NCI-H1417 treated with DMSO at 0.1 percent for 48 hours (cell line): Measurements from ENCODE around the gene ZSCAN10.
"Not testable (repeated sequence)": the region's sequence is repeated elsewhere in the genome, so short reads cannot be mapped to it uniquely, and the experiment has no call there.

Experiments
- DNase-seq: peaks from one replicate; lab custom pipeline; 2025; lab: John Stamatoyannopoulos, UW

The ZSCAN10 gene

GRCh38 chr16:3085868-3086595 is 13.1 kb downstream of the ZSCAN10 start:
- no peak for DNase-seq

- DNase-seq = no peak
These were observed 14.0 kb downstream of the ZSCAN10 start for GRCh38 chr16:3084969-3085670.

DNA sequence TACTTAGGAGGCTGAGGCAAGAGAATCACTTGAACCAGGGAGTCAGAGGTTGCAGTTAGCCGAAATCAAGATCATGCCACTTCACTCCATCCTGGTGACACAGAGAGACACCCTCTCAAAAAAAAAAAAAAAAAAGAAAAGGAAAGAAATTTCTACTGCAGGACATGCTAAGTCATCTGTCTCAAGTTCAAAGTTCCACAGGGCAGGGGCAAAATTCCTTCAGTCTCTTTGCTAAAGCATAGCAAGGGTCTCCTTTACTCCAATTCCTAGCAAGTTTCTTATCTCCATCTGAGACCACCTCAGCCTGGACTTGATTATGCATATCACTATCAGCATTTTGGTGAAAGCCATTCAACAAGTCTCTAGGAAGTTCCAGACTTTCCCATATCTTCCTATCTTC is 14.6 kb downstream of the ZSCAN10 start:
- DNase-seq = no peak

GRCh38 chr16:3083408-3083807 is 15.7 kb downstream of the ZSCAN10 start:
- DNase-seq = not testable (repeated sequence)

- DNase-seq = not testable (repeated sequence)
These were observed 17.1 kb downstream of the ZSCAN10 start for GRCh38 chr16:3081957-3082356.

DNA sequence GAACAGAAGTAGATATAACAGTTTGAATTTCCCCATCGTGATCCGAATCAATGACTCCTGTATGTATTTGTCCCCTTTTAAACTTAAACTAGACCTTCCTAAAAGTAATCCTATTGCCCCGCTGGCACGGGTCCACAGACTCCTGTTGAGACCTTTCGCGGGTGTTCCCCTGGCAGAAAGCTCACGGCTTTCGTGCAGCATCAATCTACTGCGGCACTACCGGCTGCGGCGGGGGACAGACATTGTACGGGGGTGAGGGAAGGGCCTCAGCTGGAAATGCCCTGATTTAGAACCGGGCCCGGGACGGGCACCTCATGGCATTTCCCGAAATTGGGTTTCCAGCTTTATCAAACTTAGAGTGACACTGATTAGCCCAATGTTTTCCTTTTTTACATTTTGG is 19.1 kb downstream of the ZSCAN10 start:
- DNase-seq = no peak

DNA sequence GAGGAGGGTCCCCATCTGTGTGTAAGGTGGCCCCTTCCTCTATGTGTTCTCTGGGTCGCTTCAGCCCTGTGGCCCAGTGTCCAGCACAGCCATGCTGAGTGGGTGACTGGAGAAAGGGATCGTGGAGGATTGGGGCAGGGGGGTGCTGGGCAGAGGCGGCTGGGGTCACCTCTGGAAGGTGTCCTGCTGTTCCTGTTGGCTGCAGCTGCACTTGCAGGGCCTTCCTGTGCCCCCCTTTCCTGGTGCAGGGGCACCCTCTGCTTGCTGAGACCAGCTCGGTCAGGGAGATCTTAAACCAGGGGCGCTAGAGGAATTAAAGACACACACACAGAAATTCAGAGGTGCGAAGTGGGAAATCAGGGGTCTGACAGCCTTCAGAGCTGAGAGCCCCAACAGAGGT is 22.5 kb downstream of the ZSCAN10 start:
- DNase-seq = no peak

- not testable (repeated sequence) for DNase-seq
These were observed 23.1 kb downstream of the ZSCAN10 start for GRCh38 chr16:3075946-3076345.

GRCh38 chr16:3075523-3075915 is 23.6 kb downstream of the ZSCAN10 start:
- no peak for DNase-seq

- DNase-seq = no peak
These were observed 24.1 kb downstream of the ZSCAN10 start for GRCh38 chr16:3074860-3075522.

GRCh38 chr16:3073448-3073847 is 25.6 kb downstream of the ZSCAN10 start:
- DNase-seq = no peak

DNA sequence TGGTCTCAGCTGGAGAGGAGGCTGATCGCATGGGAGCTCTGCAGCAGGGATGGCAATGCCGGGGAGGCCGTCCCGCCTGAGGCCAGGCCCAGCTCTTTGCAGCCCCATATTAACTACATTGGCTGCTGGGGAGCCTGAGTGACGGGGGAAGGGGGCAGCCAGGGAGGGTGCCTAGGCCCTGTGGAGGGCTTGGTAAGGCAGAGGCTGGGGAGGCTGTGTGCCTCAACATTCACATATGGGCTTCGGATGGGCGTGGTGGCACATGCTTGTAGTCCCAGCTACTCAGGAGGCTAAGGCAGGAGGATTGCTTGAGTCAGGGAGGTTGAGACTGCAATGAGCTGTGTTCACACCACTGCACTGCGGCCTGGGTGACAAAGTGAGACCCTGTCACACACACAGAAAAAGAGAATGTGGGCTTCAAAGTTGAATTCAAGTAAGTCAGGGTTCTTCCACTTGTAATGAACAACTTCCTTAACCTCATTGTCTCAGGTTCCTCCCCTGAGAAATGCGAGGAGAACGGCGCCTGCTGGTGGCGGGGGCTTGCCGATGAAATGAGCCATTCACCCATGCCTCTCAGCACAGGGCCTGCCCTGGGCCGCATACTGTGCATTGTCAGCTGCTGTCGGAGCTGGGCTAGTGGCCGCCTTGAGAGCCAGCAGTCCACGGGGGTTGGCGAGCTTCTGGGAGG is 26.4 kb downstream of the ZSCAN10 start:
- not testable (repeated sequence) for DNase-seq

- DNase-seq = not testable (repeated sequence)
These were observed 26.9 kb downstream of the ZSCAN10 start for GRCh38 chr16:3072148-3072547.

DNA sequence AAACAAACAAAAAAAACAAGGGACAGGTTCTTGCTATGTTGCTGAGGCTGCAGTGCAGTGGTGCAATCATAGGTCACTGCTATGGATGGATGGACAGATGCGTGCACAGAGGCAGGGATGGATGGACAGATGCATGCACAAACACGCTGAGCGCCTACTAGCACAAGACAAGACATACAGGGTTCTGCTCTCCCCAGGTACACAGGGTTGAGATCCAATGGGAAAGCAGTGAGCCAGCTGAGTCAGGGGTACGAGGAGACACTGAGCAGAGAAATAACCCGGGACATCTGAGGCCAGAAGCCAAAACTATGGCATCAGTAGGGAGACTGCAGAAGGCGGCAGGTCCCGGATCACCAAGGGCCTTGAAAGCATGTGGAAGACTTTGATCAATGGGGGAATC is 27.4 kb downstream of the ZSCAN10 start:
- no peak for DNase-seq

DNA sequence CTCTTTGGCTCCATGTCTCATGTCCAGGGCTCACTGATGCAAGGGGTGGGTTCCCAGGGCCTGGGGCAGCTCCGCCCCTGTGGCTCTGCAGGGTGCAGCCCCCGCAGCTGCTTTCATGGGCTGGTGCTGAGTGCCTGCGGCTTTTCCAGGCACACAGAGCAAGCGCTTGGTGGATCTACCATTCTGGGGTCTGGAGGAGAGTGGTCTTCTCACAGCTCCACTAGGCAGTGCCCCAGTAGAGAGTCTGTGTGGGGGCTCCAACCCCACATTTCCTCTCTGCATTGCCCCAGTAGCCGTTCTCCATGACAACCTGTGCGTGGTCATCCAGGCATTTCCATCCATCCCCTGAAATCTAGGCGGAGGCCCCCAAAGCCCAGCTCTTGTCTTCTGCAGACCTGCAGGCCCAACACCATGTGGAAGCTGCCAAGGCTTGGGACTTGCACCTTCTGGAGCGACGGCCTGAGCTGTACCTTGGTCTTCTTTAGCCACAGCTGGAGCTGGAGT is 28.4 kb downstream of the ZSCAN10 start:
- no peak for DNase-seq

GRCh38 chr16:3069146-3069545 is 29.9 kb downstream of the ZSCAN10 start:
- DNase-seq = not testable (repeated sequence)

GRCh38 chr16:3068487-3068886 is 30.6 kb downstream of the ZSCAN10 start:
- DNase-seq = no peak

- no peak for DNase-seq
These were observed 32.7 kb downstream of the ZSCAN10 start for GRCh38 chr16:3066440-3066748.

DNA sequence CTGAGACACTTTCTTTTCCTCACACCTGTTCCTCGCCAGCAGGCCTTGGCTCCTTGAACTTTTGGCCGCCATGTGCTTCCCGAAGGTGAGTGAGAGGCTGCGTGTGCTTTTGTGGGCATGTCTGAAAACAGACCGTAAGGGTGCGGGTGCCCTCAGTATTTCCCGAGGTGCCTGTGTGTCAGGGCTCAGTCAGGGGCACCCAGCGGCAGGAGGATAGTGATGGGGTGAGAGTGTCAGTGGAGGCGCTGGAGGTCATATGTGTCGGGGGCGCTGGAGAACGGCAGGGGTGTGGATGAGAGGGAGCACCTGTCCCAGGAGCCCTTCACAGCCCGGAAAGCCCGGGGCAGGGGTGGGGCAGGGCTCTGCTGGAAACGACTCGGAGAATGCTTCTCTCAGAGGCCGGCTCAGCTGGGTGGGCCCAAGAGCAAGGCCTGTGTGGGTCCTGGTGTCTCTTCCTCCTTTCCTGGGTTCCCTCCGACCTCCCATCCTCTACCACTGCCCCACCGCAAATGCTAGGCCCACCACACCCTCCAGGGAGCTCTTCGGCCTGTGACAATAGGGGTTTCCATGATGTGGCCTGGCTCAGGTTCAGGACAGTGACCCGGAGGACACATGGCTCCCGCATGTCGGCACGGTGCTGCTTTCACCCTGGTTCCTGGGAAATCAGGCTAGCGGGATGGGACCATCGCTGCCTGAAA is 33.2 kb downstream of the ZSCAN10 start:
- DNase-seq = no peak

GRCh38 chr16:3065069-3065741 is 33.9 kb downstream of the ZSCAN10 start, which contains the start of gene IL32:
TSS of gene IL32 (plus strand) at chr16:3065640. CDS start at chr16:3065812, 172 bp downstream.
- no peak for DNase-seq
